Epithelial cell of umbilical artery (primary cell): ENCODE data around the gene PMAIP1. TPM values are rescaled to one million over a fixed set of nuclear protein-coding genes. Genes with fewer than 3 reads are reported as not detected.

Source experiments
- total RNA-seq: library from RNA; depleted of rRNA; stranded (reverse); fragments of >200 nt; gene quantifications from 2 replicates; pipeline ENCODE4 v1.2.3, GENCODE V29; 2014

Gene PMAIP1
- 21.4 and 27.2 TPM in 2 replicates for total RNA-seq

DNA sequence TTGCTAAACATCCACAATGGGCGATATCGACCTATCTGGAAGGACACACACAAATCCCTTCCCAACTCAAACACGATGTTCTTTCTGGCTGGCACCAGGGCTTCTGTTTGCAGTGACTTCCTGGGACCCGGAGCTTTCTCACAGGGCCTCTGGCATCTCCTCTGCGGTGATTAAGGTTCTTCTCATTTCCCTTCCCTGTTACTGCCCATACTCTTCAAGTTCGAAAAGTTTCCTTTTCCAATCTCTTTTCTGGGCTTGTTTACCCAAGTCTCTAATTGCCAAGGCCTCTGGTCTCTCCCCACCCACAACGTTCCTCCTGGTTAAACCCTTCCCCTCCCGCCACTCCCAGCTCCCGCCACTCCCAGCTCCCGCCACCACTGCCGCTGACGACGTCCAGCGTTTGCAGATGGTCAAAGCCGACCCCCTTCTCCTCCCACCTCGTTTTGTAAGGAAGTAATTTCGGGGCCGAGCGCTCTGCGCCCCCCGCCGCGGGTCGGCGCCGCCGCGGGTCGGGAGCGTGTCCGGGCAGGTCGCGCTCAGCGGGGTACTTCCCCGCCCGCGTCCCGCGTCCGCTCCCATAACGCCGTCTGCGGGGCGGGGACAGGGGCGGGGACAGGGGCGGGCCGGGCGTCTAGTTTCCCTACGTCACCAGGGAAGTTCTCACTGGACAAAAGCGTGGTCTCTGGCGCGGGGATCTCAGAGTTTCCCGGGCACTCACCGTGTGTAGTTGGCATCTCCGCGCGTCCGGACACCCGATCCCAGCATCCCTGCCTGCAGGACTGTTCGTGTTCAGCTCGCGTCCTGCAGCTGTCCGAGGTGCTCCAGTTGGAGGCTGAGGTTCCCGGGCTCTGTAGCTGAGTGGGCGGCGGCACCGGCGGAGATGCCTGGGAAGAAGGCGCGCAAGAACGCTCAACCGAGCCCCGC lies at the start of gene PMAIP1:
TSS of gene PMAIP1 (plus strand) at position 699 of the 924 bp plus-strand sequence. CDS start at position 881, 182 bp downstream.

Other genes starting within 250 kb of the PMAIP1 start
- 0.97 and 1.2 TPM in 2 replicates for gene CCBE1, start 202.6 kb upstream of the PMAIP1 start, total RNA-seq